ENCODE data around the gene S100A16.

The S100A16 gene

GRCh38 chr1:153571706-153572105, 41.2 kb downstream of the S100A16 start:
- TF ChIP-seq, protein P1, sequence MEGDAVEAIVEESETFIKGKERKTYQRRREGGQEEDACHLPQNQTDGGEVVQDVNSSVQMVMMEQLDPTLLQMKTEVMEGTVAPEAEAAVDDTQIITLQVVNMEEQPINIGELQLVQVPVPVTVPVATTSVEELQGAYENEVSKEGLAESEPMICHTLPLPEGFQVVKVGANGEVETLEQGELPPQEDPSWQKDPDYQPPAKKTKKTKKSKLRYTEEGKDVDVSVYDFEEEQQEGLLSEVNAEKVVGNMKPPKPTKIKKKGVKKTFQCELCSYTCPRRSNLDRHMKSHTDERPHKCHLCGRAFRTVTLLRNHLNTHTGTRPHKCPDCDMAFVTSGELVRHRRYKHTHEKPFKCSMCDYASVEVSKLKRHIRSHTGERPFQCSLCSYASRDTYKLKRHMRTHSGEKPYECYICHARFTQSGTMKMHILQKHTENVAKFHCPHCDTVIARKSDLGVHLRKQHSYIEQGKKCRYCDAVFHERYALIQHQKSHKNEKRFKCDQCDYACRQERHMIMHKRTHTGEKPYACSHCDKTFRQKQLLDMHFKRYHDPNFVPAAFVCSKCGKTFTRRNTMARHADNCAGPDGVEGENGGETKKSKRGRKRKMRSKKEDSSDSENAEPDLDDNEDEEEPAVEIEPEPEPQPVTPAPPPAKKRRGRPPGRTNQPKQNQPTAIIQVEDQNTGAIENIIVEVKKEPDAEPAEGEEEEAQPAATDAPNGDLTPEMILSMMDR (IDR thresholded peaks at IDR 0.05; ENCODE audit: borderline replicate concordance, insufficient read depth, low read depth, low read length): no peak
- no peak overlapping the region for H3K4me3 ChIP-seq (ENCODE audit: low read depth, low read length)

DNA sequence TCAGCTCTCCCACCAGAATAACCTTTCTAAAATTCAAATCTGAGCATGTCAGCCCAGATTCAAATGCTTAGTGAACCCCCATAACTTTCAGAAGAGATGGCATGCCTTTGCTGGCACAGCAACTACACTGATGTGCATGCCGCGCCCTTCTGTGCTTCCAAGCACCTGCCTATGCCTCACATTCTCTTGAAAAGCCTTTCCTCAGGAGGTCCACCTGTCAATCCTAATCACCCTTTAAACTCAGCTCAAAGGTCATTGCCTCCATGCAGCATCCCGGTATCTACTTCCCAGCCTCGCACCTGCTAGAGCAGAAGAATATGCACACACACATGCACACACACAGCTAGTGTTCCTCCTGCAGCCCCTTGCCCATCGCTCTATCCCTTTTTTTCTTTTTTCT, 42.1 kb downstream of the S100A16 start:
- H3K4me3 ChIP-seq (ENCODE audit: low read depth, low read length): no peak overlapping the region
- TF ChIP-seq, protein P1 (IDR thresholded peaks at IDR 0.05; ENCODE audit: borderline replicate concordance, insufficient read depth, low read depth, low read length): no peak

GRCh38 chr1:153569465-153569864, 43.5 kb downstream of the S100A16 start:
- no peak overlapping the region for H3K4me3 ChIP-seq (ENCODE audit: low read depth, low read length)
- TF ChIP-seq, protein P1 (IDR thresholded peaks at IDR 0.05; ENCODE audit: borderline replicate concordance, insufficient read depth, low read depth, low read length): no peak

DNA sequence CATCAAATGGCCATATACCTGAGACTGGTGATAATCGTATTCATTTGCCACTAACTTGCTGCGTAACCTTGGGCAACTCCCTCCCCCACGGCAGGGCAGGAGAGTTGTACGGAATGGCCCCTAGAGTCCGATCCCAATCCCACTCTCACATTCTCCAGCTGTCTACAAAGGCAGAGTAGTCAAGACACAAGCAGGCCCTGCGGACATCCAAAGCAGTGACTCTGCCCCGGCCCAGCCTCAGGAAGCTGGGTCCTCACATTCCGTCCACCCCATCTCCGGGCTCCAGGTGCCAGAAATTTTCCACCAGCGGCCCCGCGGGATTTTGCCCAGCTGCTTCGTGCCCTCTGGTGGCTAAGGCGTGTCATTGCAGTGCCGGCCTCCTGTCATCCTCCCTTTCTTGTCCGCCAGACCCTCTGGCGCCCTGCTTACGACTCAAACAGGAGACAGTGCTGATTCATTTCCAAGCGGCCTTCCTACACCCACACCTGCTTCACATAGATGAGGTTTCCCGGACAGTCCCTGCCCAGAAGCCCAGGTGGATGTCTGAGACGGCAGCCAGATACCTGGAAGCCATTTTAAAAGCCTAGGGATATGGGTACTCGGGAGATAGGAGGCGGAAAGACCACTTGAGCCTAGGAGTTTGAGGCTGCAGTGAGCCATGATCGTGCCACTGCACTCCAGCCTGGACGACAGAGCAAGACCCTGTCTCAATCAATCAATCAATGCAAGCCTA, 44.4 kb downstream of the S100A16 start:
- H3K4me3 ChIP-seq (ENCODE audit: low read depth, low read length): no peak overlapping the region
- TF ChIP-seq, protein P1 (IDR thresholded peaks at IDR 0.05; ENCODE audit: borderline replicate concordance, insufficient read depth, low read depth, low read length): peak; percentile 96

GRCh38 chr1:153567621-153568366, 45.1 kb downstream of the S100A16 start:
- H3K4me3 ChIP-seq (ENCODE audit: low read depth, low read length): no peak overlapping the region
- TF ChIP-seq, protein P1 (IDR thresholded peaks at IDR 0.05; ENCODE audit: borderline replicate concordance, insufficient read depth, low read depth, low read length): no peak

- TF ChIP-seq, protein P1 (IDR thresholded peaks at IDR 0.05; ENCODE audit: borderline replicate concordance, insufficient read depth, low read depth, low read length): no peak
- no peak overlapping the region for H3K4me3 ChIP-seq (ENCODE audit: low read depth, low read length)
These were observed 46.2 kb downstream of the S100A16 start for GRCh38 chr1:153566414-153567371.
